Stimulated activated CD4-positive, alpha-beta T cell treated with anti-CD3 and anti-CD28 coated beads, Interleukin-12 subunit alpha, Interleukin-12 subunit beta, amount 100 ng/mL, for 4 hours (primary cell): ENCODE measurements around the gene C1QL4.
"Not testable (repeated sequence)": the region's sequence is repeated elsewhere in the genome, so short reads cannot be mapped to it uniquely, and the experiment has no call there.

Experiments used
- DNase-seq: peaks from one replicate; pipeline ENCODE4 v3.0.0-alpha.2; 2020

Gene C1QL4

DNA sequence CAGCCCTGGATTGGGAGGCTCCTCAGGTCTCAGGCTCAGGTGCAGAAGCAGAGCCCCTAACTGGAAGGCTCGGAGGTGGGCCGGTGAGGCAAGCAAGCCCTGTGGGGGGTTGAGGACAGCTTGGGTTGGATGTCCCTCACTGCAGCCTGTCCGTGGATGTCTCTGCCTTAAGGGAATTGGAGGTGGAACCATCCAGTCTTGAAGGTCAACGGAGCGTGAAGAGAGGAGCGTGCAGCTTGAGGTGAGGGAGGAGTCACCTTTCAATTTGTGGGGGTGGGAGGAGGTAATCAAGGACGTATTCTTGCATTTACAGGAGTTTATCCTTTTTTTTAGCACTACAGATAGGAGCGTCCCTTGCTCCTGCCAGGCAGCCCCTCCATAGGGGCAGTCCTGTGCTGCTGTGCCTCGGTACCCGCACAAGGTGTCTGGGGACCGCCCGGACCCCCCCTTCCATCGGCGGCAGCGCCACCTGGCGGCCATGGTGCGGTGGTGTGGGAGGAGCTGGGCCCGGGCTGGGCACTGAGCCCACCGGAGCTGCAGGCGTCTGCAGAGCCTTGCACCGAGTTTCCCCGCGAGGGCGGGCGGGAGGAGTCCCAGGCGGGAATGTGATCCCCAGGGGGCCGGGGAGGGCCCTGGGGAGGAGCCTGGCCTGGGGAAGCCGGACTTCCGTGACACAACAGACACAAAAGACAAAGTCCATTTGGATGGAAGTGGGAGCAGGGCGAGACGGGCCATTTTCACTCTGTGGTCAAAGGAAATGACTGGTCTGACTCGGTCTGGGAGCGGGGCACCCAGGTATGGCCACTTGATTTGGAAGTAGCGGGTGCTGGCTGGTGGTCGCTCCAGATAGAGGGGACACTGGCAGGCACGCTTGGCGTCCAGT lies 10.6 kb upstream of the C1QL4 start:
- DNase-seq = peak; percentile 74

DNA sequence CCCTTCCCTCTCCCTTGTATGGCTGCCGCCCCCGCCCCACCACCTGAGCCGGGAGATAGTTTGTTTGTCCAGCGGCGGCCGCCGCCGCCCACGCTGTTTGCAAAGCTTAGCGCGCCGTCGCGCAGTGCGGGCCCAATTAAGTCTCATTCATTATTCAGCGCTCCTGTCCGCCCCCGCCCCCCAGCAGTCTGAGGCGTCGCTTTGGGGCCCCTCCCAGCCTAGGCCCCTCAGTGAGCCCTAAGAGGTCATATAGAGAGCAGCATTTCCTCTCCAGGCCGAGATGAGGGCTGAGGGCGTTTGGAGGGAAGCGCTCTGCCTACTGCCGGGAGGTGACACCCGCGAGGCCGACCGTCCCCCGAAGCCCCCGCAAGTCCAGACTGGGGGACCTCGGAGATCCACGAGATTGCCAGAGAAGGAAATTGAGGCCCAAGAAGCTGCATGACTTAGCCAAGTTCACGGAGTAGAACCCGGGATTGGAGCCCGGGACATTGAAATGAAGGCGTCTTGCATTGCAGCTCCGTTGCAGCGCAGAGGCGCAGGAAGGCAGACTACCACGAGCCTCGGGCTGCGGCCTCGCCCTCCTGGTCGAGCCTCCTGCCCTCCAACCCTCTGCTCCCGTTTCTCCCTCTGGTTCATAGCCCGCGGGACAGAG lies 9.8 kb upstream of the C1QL4 start, which contains the start of gene DNAJC22:
TSS of gene DNAJC22 (plus strand) at position 230 of the 652 bp plus-strand sequence. CDS start 1,985 bp downstream, outside the sequence.
- no peak for DNase-seq

DNA sequence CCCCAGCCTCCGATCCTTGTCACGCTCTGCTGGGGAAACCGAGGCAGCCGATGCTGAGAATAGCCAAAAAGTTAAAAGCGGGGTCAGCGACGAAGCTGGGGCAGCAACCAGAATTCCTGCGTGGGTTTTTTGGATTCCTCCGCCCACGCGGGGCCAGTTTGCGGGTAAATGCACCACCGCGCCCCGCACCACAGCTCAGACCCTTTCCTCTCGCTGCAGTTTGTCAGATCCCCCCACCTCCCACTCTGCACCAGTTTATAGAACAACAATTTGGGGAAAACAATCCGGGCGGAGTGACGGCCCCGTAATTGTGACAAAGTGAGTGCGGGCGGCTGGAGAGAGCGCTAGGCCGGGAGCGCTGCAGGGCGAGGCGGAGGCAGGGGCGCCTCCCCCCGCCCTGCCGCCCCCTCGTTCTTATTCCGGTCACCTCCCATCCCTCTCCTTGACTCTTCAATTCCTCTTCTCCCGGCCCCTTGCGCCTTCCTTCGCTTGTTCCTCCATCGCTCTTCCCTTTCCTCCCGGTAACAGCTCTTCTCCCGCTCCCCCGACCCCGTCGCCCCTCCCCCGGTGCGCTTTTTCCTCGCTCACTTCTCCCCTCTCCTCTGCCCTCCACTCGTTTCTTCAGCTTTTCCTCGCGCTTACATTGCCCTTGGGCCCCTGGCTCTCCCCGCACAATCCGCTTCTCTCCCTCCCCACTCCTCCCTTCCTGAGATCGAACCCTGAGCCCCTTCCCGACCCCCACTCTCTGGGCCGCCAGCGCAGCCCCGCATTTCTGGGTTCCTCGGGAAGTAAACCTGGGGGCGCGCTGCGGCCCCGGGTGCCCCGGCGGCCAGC lies 9.1 kb upstream of the C1QL4 start:
- DNase-seq = no peak

DNA sequence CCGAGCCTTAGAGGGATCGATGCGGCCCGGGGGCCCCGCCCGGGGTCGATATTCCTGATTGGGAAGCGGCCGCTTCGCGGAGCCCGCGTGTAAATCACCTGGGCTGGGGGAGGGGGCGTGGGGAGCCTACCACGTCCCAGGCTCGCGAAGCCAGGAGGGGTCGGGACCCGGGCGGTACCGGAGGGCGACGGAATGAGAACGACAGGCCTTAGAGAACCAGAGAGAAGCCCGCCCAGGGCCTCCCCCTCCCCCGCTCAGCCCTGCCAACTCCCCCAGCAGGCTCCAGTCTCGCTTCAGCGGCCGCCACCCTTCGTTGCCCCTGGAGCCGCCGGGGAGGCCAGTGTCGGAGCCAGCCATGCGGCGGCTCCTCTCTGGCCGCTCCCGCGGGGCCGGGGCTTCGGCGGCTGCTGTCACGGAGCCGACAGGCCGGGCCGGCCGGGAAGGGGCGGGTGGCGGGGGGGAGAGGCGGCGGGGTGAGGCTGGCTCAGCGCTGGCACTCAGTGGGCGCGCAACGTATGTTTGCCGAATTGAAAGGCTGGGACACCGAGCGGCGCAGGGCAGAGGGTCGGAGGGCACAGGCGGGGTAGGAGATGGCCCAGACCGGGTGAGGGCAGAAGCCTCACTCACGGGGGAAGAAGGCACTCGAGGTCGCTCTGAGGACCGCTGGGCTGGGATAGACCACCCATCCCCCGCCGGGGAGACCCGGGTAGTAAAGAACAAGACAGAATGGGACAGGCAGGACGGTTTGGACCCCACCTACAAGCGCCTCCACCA lies 8.2 kb upstream of the C1QL4 start:
- DNase-seq = no peak

DNA sequence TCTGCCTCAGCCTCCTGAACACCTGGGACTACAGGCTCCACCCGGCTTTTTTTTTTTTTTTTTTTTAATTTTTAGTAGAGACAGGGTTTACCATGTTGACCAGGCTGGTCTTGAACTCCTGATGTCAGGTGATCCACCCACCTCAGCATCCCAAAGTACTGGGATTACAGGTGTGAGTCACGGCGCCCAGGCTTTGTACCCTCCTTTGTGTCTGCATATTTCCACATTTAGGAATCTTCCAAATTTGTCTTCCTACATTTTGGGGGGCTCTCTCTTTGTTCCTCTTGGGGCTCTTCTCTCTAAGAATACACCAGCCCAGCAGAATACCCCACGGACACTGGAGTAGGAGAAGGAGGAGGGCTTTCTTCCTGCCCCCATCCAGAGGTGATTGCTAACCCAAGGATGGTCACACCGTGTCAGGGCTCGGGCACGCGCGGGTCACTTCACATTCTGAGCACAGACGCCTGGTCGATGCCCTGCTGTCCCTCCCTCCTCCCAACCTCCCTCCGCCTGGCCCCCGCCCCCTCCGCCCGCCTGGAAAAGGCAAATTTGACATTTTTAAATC lies 7.6 kb upstream of the C1QL4 start:
- DNase-seq = no peak

DNA sequence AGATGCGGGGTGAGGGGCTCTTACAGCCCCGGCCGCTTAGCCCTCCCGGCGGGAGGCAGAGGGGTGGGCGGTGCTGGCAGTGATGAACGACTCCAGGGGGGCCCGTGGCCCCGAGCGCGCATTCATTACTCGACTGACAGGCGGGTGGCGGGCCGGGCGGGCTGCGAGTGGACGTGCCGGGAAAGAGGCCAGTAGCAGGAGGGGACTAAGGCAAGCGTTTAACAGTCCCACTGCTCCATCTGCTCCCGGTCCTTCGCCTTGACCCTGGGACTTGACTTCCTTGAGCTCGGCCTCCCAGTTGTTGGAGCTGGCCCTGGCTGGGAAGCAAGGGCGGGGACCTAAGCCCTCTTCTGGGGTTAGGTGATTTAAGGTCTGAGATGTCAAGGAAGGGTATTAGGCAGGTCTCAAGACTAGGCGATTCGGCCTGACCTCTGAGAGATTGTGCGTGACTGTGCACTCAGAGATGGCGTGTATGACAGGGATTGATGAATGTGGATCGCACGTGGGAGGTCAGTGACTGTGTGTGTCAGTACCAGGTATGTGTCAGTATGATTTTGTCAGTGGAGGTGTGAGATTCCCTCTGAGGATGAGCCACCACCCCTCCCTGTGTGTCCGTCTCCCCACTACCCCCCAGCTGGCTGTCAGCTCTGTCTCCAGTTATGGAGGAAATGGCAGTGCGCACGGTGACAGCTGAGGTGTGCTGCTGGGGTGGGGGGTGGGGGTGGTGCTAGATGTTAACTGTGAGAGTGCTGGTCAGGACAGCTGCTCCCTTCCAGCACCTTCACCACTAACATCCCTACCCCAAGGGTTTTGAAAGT lies 6.1 kb upstream of the C1QL4 start:
- peak; percentile 42 for DNase-seq

DNA sequence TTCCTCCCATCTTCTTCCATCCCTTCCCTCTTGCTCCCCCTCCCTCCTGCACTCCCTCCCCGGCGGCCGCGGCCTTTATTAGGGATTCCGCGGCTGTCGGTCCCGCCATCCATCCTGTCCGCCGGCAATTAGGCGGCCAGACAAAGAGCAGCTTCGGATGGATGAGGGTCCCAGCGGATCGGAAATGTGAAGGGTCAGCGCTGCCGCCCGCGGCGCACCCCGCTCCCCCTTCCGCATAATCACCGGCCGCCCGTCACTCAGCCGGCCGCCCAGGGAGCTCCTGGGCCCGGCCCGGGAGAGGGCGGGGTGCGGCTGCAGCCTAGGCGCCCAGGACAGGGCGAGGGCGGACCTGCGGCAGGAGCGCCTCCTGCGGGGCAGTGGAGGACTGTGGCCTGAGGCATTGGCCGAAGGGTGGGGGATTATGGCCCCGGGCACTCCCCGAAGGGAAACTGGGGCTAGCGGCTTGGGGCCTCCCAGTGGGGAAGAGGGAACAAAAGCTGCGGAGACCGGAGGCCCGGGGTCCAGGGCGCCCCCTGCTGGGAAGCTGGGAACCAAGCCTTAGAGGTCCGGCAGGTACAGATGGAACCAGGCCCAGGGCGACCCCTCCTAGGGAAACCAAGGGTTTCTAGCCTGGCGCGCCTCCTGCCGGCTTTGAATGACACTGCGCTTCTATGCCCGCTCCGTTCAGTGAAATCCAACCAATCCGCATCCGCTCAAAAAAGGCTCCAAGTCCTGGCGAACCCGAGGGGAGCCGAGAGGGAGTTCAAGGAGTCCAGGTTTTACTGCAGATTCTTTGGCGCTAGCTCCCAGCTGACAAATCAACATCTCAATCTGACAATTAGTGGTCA lies 5.3 kb upstream of the C1QL4 start:
- peak; percentile 76 for DNase-seq

DNA sequence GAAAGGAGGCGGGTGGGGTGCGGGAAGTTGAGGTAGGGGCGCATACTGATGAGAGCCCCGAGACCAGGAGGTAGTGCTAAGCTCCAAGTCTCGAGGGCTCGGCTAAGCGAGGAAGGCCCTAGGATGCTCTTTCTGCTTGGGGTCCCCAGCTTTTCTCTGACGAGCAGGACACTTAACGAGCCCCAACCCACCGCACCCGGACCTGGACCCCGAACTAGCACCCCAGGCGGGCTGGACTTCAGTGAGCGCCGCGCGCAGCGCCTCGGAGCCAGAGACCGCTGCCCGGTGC lies 4.7 kb upstream of the C1QL4 start:
- DNase-seq = no peak

DNA sequence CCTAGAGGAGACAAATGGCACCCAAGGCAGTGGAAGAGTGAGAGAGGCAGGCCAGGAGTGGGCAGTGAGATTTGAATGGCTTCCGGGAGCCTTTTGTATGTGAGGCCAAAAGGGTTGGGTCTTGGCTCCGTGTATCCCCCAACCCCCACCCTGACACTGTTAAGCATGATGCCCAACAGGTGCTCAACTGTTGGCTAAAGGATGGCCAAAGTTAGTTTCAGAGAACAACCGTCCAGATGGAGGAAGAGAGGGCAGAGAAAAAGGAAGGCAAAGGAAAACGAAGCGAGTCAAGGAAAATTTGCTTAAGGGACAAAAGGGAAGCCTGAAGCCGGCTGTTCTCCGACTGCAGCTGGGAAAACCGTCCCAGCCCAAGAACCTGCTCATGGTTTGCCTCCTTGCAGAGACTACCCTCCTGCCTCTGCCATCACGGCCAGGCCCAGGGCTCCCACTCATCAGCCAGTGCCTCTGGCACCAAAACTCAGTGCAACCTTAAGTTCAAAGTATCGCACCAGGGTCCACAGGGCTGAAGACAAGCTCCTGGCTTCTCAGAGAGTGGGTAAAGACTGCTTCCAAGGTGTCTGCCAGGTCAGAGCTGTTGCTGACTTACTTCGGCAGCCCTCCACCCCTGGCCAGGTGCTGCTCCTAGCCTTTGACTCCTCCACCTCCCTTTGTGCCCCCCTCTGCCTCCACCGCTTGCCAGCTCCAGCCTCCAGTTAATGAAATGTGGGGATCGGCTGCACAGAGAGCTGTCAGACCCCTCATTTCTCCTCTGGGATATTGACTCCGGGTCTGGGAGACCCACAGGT lies 4.2 kb upstream of the C1QL4 start:
- no peak for DNase-seq

DNA sequence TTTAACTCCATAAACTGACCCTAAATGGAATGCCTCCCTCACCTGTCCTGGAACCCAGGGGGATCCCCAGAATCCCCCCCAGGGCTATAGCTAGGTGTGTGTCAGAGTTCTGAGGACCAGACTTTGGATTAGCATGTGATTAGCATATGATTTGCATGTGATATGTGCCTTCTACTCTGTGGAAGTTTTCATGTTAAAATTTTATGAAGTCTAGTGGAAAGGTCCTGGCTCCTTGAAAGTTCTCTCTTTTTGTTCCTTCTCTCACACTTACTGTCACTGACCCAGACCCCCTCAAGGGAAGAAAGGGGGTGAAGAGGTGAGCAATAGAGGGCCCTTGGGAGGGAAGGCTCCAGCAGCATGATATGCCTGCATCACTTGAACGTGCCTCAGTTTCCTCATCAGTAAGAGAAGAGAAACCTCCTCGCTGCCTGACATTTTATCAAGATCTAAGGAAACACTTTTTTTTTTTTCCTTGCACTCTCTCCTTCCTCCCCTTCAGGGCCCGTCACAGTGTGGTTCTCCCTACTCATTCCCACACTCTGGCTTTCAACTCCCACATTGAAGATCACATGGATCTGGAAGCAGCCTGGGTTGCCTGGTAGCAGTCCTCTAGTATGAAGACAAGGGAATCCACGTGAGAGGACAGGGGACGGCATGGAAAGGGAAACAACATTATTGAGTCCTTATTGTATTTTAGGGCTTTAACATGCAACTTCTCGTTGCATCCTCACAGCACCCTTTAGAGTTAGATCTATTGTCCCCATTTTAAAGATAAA lies 3.3 kb upstream of the C1QL4 start:
- no peak for DNase-seq

DNA sequence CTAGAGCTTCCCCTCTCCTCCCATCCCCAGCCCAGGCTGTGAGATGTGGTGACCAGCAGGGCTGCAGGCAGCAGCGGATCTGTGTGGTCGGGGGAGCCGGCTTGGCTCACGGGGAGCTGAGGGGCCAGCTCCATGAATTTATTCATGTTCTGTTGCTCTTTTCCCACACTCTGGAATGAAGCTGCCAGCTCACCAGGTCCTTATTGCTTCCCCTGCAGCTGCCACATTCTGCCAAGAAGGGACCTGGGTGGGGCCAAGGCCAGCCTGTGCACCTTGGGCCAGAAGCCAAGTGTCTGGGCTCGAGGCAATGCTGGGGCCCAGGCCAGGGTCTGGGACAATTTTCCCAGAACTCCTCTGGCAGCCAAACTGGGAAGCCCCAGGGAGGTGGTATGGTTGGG lies 2.5 kb upstream of the C1QL4 start:
- no peak for DNase-seq

DNA sequence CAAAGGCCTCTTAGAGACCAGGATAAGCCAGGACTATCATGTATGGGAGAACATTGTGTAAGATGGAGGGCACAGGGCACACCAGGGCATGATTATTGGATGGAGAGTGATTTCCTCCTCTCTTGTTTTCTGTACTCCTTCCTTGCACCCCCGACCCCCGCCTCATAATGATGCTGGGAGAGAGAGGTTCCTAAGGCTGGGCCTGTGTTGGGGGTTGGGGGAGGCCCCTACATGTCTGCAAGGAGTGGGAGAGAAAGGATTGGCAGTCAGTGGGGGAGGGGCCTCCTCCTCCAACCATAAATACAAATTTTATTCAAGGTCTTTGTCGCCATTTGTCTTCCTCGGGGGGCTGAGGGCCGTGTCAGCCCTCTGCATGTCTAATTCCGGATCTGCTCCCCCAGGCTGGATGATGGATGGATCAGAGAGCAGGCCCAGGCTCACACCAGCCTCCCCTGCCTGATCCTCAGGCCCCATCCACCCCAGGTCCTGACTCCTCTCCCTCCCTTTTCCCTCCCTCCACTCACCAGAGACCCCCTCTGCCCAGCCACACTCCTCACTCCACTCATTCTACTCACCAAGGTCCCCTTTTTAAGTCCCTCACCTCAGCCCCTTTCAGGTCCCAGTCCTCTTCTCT lies 2.0 kb upstream of the C1QL4 start:
- no peak for DNase-seq

DNA sequence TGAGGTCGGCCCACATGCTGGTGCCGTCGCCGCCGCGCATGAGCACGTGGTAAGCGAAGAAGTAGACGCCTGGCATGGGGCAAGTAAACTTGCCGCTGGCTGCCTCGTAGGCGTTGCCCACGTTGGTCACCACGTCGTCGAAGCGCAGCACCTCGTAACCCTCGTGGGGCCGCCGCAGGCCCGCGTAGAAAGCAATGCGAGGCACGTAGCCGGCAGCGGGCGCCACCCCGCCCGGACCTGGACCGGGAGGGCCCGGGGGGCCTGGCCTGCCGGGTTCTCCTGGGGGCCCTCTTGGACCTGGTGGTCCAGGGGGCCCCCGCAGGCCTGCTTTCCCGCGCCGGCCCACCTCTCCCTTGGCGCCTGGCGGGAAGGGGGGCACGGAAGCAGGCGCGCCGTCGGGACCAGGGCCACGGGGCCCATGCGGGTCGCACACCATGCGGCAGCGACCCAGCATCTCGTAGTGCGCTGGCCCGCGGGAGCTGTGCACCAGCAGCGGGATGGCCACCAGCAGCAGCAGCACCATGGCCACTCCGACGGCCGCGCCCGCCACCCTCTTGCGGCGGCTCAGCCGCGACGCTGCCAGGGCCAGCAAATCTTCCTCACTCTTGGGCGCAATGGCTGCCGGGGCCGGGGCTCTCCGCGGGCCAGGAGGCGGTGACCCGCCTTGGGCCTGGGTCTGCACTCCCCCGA lies 888 bp downstream of the C1QL4 start:
- no peak for DNase-seq

DNA sequence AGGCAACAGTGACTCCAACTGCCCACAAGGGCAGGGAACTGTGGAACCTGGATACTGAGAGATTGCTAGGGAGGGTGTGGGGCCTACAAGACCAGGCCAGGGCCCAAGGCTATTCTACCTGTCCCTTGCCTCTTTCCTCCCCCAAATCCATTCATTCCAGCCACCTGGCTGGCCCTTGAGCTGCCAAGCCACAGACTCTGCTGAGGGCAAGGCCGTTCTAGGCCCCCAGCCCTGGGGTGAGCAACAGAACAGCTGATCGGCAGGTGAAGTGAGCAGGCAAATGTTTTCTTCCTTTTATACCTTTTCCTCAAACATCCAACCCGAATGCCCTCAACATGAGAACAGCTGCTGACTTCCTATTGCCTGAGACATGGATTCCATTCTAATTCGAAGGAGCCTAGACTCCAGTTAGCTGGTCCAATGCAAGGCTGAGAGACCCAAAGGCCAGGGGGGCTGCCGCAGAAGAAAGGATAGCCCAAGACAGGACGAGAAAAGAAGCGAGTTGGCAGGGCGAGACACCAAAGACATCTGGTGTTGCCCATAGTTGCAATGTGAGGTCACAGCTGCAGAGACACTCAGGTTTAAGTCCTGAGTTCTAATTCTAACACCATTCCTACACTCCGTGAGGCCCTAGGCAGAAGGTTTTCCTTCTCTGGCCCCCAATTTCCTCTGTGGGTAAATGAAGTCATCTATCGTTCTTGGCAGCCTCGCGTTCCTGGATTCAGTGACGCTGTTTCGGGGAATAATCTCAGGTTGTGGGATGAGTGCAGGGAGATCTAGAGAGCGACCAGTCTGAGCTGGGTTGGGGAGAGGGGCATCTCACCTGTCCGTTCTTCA lies 1.7 kb downstream of the C1QL4 start:
- no peak for DNase-seq

DNA sequence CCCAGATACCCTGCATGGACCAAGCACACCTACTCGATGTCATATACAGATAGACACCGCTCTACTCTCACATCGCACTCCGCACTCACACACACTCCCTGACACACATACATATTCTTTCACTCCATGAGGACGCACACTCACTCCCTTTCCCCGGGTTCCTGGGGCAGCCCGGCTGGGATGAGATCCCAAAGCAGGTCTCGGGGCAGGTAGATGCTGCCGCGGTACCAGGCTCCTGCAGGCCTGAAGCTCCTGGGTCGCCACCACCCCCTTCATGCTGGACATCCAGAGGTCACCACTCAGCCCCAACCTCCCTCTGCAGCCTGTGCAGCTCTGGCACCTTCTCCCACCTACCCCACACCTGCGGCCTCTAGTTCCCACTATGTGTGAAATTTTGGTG lies 2.3 kb downstream of the C1QL4 start:
- no peak for DNase-seq

DNA sequence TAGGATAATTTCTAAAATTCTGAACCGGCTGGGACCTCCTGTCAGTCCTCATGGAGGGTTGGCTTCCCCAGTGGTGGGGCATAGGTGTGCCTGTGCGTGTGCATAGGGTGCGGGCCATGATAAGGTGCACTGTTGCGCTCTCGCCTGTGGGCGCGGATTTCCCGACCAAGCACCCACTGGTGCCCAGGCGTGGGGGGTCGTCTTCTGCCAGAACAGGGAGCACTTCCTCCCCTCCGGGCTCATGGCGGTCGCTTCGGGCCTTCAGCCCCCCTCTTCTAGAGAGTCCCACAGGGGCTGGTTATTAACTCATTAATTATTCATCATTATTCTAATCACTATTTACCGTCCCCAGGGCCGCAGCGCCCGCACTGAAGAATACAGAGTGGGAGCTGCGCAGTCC lies 2.8 kb downstream of the C1QL4 start:
- no peak for DNase-seq

DNA sequence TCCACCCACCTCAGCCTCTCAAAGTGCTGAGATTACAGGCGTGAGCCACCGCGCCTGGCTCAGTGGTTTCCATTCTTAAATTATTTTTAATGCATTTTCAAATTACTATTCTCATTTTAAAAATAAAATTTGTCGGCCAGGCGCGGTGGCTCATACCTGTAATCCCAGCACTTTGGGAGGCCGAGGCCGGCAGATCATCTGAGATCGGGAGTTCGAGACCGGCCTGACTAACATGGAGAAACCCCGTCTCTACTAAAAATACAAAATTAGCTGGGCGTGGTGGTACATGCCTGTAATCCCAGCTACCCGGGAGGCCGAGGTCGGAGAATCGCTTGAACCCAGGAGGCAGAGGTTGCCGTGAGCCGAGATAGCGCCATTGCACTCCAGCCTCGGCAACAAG lies 3.2 kb downstream of the C1QL4 start:
- DNase-seq = not testable (repeated sequence)
